ENCODE results near the gene SUGP2. TPM values are rescaled to one million over a fixed set of nuclear protein-coding genes. Genes with fewer than 3 reads are reported as not detected.

SUGP2 gene
- total RNA-seq, 1 donor from 2014 or later, result 66.4 TPM

DNA sequence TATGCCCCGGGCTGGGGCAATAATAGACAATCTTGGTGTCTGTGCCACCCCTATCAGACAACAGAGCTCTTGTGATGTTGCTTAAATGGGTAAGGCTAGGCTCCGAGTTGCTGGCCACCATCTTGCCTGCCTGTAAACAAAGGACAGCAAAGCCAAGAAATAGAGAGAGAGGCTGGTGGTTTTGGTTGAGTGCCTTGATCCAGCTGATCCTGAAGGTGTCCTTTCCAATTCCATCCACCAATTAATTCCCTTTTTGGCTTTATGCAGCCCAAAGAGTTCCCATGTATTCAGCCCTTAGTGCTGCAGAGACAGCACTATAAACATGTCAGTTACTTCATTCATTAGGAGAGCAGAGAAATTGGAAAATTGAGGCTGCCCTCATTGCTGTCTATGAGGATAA is 50.6 kb downstream of the SUGP2 start:
- no peaks in the 10 kb centered on the region for H3K36me3 Mint-ChIP-seq (ENCODE audit: low read depth)
- no peak overlapping the region for H3K4me3 Mint-ChIP-seq (ENCODE audit: unreplicated experiment)
- H3K27me3 Mint-ChIP-seq (ENCODE audit: low read depth), result peaks cover 7% of the 10 kb centered on the region
- H3K27ac Mint-ChIP-seq (ENCODE audit: unreplicated experiment), result no peak overlapping the region
- no peaks in the 10 kb centered on the region for H3K9me3 Mint-ChIP-seq (ENCODE audit: low read depth)
- no peak for DNase-seq (ENCODE audit: low spot score)
- TF ChIP-seq, protein P1, sequence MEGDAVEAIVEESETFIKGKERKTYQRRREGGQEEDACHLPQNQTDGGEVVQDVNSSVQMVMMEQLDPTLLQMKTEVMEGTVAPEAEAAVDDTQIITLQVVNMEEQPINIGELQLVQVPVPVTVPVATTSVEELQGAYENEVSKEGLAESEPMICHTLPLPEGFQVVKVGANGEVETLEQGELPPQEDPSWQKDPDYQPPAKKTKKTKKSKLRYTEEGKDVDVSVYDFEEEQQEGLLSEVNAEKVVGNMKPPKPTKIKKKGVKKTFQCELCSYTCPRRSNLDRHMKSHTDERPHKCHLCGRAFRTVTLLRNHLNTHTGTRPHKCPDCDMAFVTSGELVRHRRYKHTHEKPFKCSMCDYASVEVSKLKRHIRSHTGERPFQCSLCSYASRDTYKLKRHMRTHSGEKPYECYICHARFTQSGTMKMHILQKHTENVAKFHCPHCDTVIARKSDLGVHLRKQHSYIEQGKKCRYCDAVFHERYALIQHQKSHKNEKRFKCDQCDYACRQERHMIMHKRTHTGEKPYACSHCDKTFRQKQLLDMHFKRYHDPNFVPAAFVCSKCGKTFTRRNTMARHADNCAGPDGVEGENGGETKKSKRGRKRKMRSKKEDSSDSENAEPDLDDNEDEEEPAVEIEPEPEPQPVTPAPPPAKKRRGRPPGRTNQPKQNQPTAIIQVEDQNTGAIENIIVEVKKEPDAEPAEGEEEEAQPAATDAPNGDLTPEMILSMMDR (IDR thresholded peaks at IDR 0.05), result no peak
- peaks cover 5% of the 10 kb centered on the region for H3K4me1 Mint-ChIP-seq (ENCODE audit: low read depth)

DNA sequence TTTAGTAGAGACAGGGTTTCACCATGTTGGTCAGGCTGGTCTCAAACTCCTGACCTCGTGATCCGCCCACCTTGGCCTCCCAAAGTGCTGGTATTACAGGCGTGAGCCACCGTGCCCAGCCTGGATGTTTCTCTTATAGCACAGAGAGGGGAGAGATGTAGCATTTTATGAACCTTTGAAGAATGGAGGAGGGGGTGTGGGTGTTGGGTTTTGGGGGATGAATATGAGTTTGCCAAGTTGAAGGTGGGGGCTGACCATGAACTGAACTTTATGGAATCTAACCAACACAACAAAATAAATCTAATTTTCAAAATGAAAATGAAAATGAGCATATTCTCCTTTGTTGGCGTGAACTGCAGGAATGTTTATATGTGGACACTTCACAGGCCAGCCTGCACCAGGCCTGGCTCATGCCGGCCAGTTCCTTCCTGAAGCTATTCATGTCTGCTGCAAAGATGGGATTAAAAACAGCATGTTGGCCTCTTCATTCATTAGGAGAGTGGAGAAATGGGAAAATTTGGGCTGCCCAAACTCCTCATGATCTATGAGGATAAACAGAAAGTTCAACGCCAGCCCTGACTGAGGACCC is 52.8 kb downstream of the SUGP2 start:
- peaks cover 7% of the 10 kb centered on the region for H3K27me3 Mint-ChIP-seq (ENCODE audit: low read depth)
- no peak for DNase-seq (ENCODE audit: low spot score)
- H3K27ac Mint-ChIP-seq (ENCODE audit: unreplicated experiment), result no peak overlapping the region
- H3K36me3 Mint-ChIP-seq (ENCODE audit: low read depth), result no peaks in the 10 kb centered on the region
- H3K9me3 Mint-ChIP-seq (ENCODE audit: low read depth), result no peaks in the 10 kb centered on the region
- H3K4me1 Mint-ChIP-seq (ENCODE audit: low read depth), result no peaks in the 10 kb centered on the region
- no peak overlapping the region for H3K4me3 Mint-ChIP-seq (ENCODE audit: unreplicated experiment)
- TF ChIP-seq, protein P1 (IDR thresholded peaks at IDR 0.05), result no peak

- peaks cover 3% of the 10 kb centered on the region for H3K27me3 Mint-ChIP-seq (ENCODE audit: low read depth)
- no peak overlapping the region for H3K27ac Mint-ChIP-seq (ENCODE audit: unreplicated experiment)
- DNase-seq (ENCODE audit: low spot score), result no peak
- H3K9me3 Mint-ChIP-seq (ENCODE audit: low read depth), result no peaks in the 10 kb centered on the region
- no peaks in the 10 kb centered on the region for H3K36me3 Mint-ChIP-seq (ENCODE audit: low read depth)
- TF ChIP-seq, protein P1 (IDR thresholded peaks at IDR 0.05), result no peak
- no peaks in the 10 kb centered on the region for H3K4me1 Mint-ChIP-seq (ENCODE audit: low read depth)
- H3K4me3 Mint-ChIP-seq (ENCODE audit: unreplicated experiment), result no peak overlapping the region
Observed at GRCh38 chr19:18978616-18979015, 54.7 kb downstream of the SUGP2 start.

GRCh38 chr19:18975869-18976268 is 57.4 kb downstream of the SUGP2 start:
- H3K27ac Mint-ChIP-seq (ENCODE audit: unreplicated experiment), result no peak overlapping the region

GRCh38 chr19:18975011-18975410 is 58.3 kb downstream of the SUGP2 start:
- H3K4me1 Mint-ChIP-seq (ENCODE audit: low read depth), result peaks cover 5% of the 10 kb centered on the region
- H3K36me3 Mint-ChIP-seq (ENCODE audit: low read depth), result no peaks in the 10 kb centered on the region
- TF ChIP-seq, protein P1 (IDR thresholded peaks at IDR 0.05), result no peak
- no peaks in the 10 kb centered on the region for H3K27me3 Mint-ChIP-seq (ENCODE audit: low read depth)
- no peaks in the 10 kb centered on the region for H3K9me3 Mint-ChIP-seq (ENCODE audit: low read depth)
- no peak overlapping the region for H3K4me3 Mint-ChIP-seq (ENCODE audit: unreplicated experiment)
- no peak for DNase-seq (ENCODE audit: low spot score)
- H3K27ac Mint-ChIP-seq (ENCODE audit: unreplicated experiment), result no peak overlapping the region

More at GRCh38 chr19:18975869-18976268, 57.4 kb downstream of the SUGP2 start:
- DNase-seq (ENCODE audit: low spot score), result no peak
- H3K4me3 Mint-ChIP-seq (ENCODE audit: unreplicated experiment), result no peak overlapping the region
- no peaks in the 10 kb centered on the region for H3K4me1 Mint-ChIP-seq (ENCODE audit: low read depth)
- no peaks in the 10 kb centered on the region for H3K9me3 Mint-ChIP-seq (ENCODE audit: low read depth)
- TF ChIP-seq, protein P1 (IDR thresholded peaks at IDR 0.05), result no peak
- no peaks in the 10 kb centered on the region for H3K27me3 Mint-ChIP-seq (ENCODE audit: low read depth)
- no peaks in the 10 kb centered on the region for H3K36me3 Mint-ChIP-seq (ENCODE audit: low read depth)
